Suprapubic skin (tissue), 4 donors: ENCODE measurements around the gene CAT. TPM values are rescaled to one million over a fixed set of nuclear protein-coding genes. Genes with fewer than 3 reads are reported as not detected.

Source experiments
- DNase-seq, 2 donors: peaks; one replicate each; pipeline ENCODE4 v3.0.0-alpha.2; 2019; ENCODE audit warnings: low spot score in 2 of 2
- H3K27ac ChIP-seq: fragments of 200-600 bp; sonication (generic); one replicate; pipeline ENCODE4 v1.5.1; 2019
- H3K27me3 ChIP-seq: fragments of 200-600 bp; sonication (generic); one replicate; pipeline ENCODE4 v1.5.1; 2019
- H3K36me3 ChIP-seq: fragments of 200-600 bp; sonication (generic); one replicate; pipeline ENCODE4 v1.5.1; 2019
- H3K4me1 ChIP-seq: fragments of 200-600 bp; sonication (generic); one replicate; pipeline ENCODE4 v1.5.1; 2019
- H3K4me3 ChIP-seq: fragments of 200-600 bp; sonication (generic); one replicate; pipeline ENCODE4 v1.5.1; 2019; ENCODE audit warnings: mild to moderate bottlenecking
- H3K9me3 ChIP-seq: fragments of 200-600 bp; sonication (generic); one replicate; pipeline ENCODE4 v1.5.1; 2019
- CTCF ChIP-seq, 2 donors: fragments of 200-600 bp in 1 of 2; fragments of 450-650 bp in 1 of 2; sonication (generic) in 1 of 2; IDR thresholded peaks; one replicate each; pipeline ENCODE4 v1.5.1; 2016 to 2019; ENCODE audit warnings: antibody characterized with exemption in 2 of 2, mild to moderate bottlenecking in 1 of 2, moderate library complexity in 1 of 2
- EP300 ChIP-seq: sonication (generic); formaldehyde crosslinking; IDR thresholded peaks from one replicate; pipeline ENCODE4 v1.6.1; 2017; ENCODE audit warnings: antibody characterized with exemption
- POLR2A ChIP-seq, 2 donors: fragments of 450-650 bp; IDR thresholded peaks; one replicate each; pipeline ENCODE4 v1.6.1; 2017; ENCODE audit warnings: antibody characterized with exemption in 2 of 2, mild to moderate bottlenecking in 2 of 2, moderate library complexity in 2 of 2
- POLR2AphosphoS5 ChIP-seq, 3 donors: sonication (generic); formaldehyde crosslinking; IDR thresholded peaks; one replicate each; pipeline ENCODE4 v1.6.1; 2017; ENCODE audit warnings: antibody characterized with exemption in 3 of 3
- WGBS: methylation state at CpG from one replicate; pipeline ENCODE4 v1.1.5; 2018; 5-methylcytosine and 5-hydroxymethylcytosine counted together
- total RNA-seq, 4 donors: library from RNA; depleted of rRNA; stranded (reverse); fragments of >200 nt; gene quantifications; one replicate each; pipeline ENCODE4 v1.1.0, GENCODE V29; 2016

CAT gene
- total RNA-seq, 4 donors from 2014 or later = 122 to 193 (median 133) TPM

- Histone ChIP-seq H3K4me3 (no peak overlapping the region), H3K9me3 (no peaks in the 10 kb centered on the region), H3K36me3 (no peaks in the 10 kb centered on the region), H3K27ac (no peak overlapping the region), H3K27me3 (no peaks in the 10 kb centered on the region), H3K4me1 (peaks cover 5% of the 10 kb centered on the region)
- no peak for TF ChIP-seq POLR2A (IDR thresholded peaks at IDR 0.05)
- 83% methylated on average over 5 of the region's 5 CpGs for WGBS
- no peak for DNase-seq
These were observed 5.9 kb upstream of the CAT start for GRCh38 chr11:34432822-34433221.

- H3K27me3 ChIP-seq = no peaks in the 10 kb centered on the region
- no peak for DNase-seq
- H3K36me3 ChIP-seq = no peaks in the 10 kb centered on the region
- no peak for TF ChIP-seq EP300
- no peak for TF ChIP-seq POLR2A (IDR thresholded peaks at IDR 0.05)
- TF ChIP-seq POLR2AphosphoS5 (IDR thresholded peaks at IDR 0.05) = no peak
- no peak for TF ChIP-seq CTCF (IDR thresholded peaks at IDR 0.05)
- H3K4me1 ChIP-seq = peaks cover 8% of the 10 kb centered on the region
- WGBS = 80% methylated on average over 3 of the region's 3 CpGs
- H3K4me3 ChIP-seq = no peak overlapping the region
- no peaks in the 10 kb centered on the region for H3K9me3 ChIP-seq
- no peak overlapping the region for H3K27ac ChIP-seq
These were observed 4.8 kb upstream of the CAT start for GRCh38 chr11:34433899-34434298.

- 93% methylated on average over 2 of the region's 2 CpGs for WGBS
- Histone ChIP-seq H3K36me3 (no peaks in the 10 kb centered on the region), H3K9me3 (no peaks in the 10 kb centered on the region), H3K4me3 (peak overlapping the region; percentile 66), H3K4me1 (peaks cover 29% of the 10 kb centered on the region), H3K27ac (no peak overlapping the region), H3K27me3 (no peaks in the 10 kb centered on the region)
- DNase-seq = no peak
- TF ChIP-seq POLR2A (IDR thresholded peaks at IDR 0.05) = no peak
- no peak for TF ChIP-seq POLR2AphosphoS5 (IDR thresholded peaks at IDR 0.05)
- no peak for TF ChIP-seq EP300
- no peak for TF ChIP-seq CTCF (IDR thresholded peaks at IDR 0.05)
These were observed 1.3 kb upstream of the CAT start for GRCh38 chr11:34437224-34438125.

GRCh38 chr11:34439610-34440198, 970 bp downstream of the CAT start:
- Histone ChIP-seq H3K27me3 (no peaks in the 10 kb centered on the region), H3K4me3 (peak overlapping the region; percentile 66), H3K4me1 (peaks cover 37% of the 10 kb centered on the region), H3K9me3 (no peaks in the 10 kb centered on the region), H3K36me3 (no peaks in the 10 kb centered on the region), H3K27ac (peak overlapping the region; percentile 92)
- TF ChIP-seq EP300 (no peak), CTCF (IDR thresholded peaks at IDR 0.05) (no peak), POLR2A (IDR thresholded peaks at IDR 0.05) (no peak), POLR2AphosphoS5 (IDR thresholded peaks at IDR 0.05) (no peak)
- no peak for DNase-seq
- 34% methylated on average over 8 of the region's 8 CpGs for WGBS

GRCh38 chr11:34441814-34442213, 3.1 kb downstream of the CAT start:
- Histone ChIP-seq H3K9me3 (no peaks in the 10 kb centered on the region), H3K4me1 (peaks cover 37% of the 10 kb centered on the region), H3K4me3 (no peak overlapping the region), H3K27me3 (no peaks in the 10 kb centered on the region), H3K27ac (no peak overlapping the region), H3K36me3 (no peaks in the 10 kb centered on the region)
- DNase-seq = no peak
- no peak for TF ChIP-seq POLR2AphosphoS5 (IDR thresholded peaks at IDR 0.05)
- TF ChIP-seq EP300 = no peak
- TF ChIP-seq POLR2A (IDR thresholded peaks at IDR 0.05) = no peak
- no peak for TF ChIP-seq CTCF (IDR thresholded peaks at IDR 0.05)
